HFF-Myc (cell line): ENCODE results near the gene PLSCR4.

Experiments
- DNase-seq: peaks from one replicate; pipeline ENCODE4 v3.0.0-alpha.2; 2011; ENCODE audit warnings: low read depth; ENCODE audit errors: extremely low read depth
- H3K4me3 ChIP-seq: replicated peaks from 2 replicates; pipeline ENCODE4 v1.5.1; 2011; ENCODE audit warnings: low read depth, mild to moderate bottlenecking, control low read depth, low read length
- CTCF ChIP-seq: IDR thresholded peaks from 2 replicates; pipeline ENCODE4 v1.5.1; 2012; ENCODE audit warnings: mild to moderate bottlenecking, low read depth, low read length, control low read depth; ENCODE audit errors: missing control alignments

PLSCR4 gene

DNA sequence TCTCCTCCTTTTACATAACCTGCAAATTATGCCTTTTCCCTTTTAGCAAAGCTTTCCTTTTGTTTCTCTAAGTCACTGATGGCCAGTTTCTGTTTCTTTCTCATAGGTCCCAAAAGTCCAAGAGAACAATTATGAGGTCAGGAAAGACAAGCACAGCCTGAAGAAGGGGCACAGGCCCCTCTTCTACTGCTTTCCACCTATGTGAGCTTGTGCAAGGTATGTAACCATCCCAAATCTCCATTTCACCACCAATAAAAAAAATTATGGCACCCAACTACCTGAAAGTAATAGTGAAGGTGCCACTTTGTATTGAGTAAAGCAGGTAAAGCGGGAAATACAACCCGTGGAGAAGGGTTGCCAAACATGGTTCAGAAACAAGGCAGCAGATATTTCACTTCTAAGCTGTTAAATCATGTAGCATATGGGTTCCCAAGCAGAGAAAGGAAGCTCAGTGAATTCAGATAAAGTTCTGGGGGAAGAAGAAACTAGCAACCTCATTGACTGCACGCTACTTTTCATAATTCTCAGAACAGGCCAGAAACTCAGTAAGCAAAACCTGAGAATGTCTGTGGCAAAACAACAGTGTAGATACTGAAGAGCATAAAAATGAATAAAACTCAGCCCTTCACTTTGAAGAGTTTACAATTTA lies 94.1 kb downstream of the PLSCR4 start:
- no peak overlapping the region for H3K4me3 ChIP-seq
- DNase-seq = no peak
- TF ChIP-seq CTCF = no peak

DNA sequence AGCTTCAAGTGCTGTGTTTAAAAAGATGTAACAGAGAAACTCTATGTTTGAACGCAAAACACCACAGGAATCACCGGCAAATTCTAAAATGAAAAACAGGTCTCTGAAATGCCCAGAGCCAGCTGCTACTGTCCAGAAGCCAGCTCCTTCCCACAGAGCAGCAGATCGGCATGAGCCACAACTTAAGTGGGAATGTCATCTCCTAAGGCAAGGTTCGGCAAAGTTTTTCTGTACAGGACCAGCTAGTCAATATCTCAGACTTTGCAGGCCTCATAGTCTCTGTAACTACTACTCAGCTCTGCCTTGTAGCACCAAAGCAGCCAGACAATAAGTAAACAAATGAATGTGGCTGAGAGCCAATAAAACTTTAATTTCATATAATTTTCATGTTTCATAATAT lies 94.8 kb downstream of the PLSCR4 start:
- DNase-seq = no peak
- no peak overlapping the region for H3K4me3 ChIP-seq

GRCh38 chr3:146154995-146155394 lies 95.9 kb downstream of the PLSCR4 start:
- no peak overlapping the region for H3K4me3 ChIP-seq
- DNase-seq = no peak
- TF ChIP-seq CTCF = no peak

More for the DNA sequence above, 94.8 kb downstream of the PLSCR4 start:
- no peak for TF ChIP-seq CTCF

- no peak overlapping the region for H3K4me3 ChIP-seq
- DNase-seq = no peak
- TF ChIP-seq CTCF = no peak
Observed at GRCh38 chr3:146154316-146154715, 96.6 kb downstream of the PLSCR4 start.

DNA sequence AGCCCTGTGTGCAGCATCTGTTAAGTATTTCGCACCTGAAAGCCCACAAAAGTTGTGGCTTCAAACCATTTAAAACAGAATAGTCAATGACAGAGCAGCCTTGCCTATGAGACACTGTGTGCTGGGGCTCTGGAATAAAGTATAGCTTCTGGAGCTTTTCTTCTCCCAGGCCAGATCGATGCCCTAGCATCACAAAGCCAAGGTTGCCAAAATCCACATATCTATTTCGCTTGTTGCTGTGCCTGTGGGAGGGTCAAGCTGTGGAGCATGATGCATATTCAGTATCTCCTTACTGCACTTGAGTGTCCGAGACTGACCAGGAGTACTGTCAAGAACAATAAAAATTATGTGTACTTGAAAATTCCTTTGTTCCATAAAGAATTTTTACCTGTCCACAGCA lies 97.5 kb downstream of the PLSCR4 start:
- no peak for DNase-seq
- H3K4me3 ChIP-seq = no peak overlapping the region
- TF ChIP-seq CTCF = no peak

DNA sequence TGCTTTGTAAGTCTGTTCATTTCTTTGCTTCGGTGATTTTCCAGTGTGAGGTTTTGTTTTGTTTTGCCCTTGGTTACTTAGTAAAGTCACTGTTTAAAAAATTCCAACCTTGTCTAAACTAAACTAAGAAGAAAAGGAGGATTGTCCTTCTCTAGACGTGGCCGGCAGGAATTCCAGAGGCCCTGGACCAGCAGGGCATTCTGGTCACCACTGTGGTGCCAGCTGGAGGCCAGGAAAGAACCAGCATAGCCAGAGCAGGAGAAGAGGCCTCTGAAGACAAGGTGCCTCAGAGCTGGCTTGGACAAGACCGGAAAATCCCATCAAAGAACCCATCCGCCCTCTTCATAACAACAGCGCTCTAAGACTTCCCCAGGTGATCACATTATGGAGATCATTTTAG lies 98.1 kb downstream of the PLSCR4 start:
- DNase-seq = no peak
- no peak for TF ChIP-seq CTCF
- H3K4me3 ChIP-seq = no peak overlapping the region

- DNase-seq = no peak
- H3K4me3 ChIP-seq = no peak overlapping the region
- TF ChIP-seq CTCF = peak; percentile 21
Observed at GRCh38 chr3:146148468-146148931, 102.4 kb downstream of the PLSCR4 start.
